ENCODE measurements around the gene SCP2. TPM values are rescaled to one million over a fixed set of nuclear protein-coding genes. Genes with fewer than 3 reads are reported as not detected.

SCP2 gene
- total RNA-seq, 1 experiment from 2014 or later, result 97.5 TPM

- DNase-seq (no peak), ATAC-seq (no peak)
- Histone ChIP-seq H3K9ac (ENCODE audit: low read length) (no peak overlapping the region), H3K9me2 (replicated peaks; ENCODE audit: low read length) (no peaks in the 10 kb centered on the region), H3K4me2 (ENCODE audit: low read length) (no peak overlapping the region), H3K4me3 (ENCODE audit: low read length) (no peak overlapping the region), H3K79me2 (ENCODE audit: low read length) (no peaks in the 10 kb centered on the region), H3K9me3 (ENCODE audit: low read length) (no peaks in the 10 kb centered on the region), H3K36me3 (ENCODE audit: low read depth, low read length) (no peaks in the 10 kb centered on the region), H4K20me1 (ENCODE audit: low read length) (no peaks in the 10 kb centered on the region), H3K27me3 (ENCODE audit: low read length) (no peaks in the 10 kb centered on the region), H2AFZ (ENCODE audit: low read length) (no peak overlapping the region), H3F3A (ENCODE audit: low read length, unreplicated experiment) (no peaks in the 10 kb centered on the region), H3K27ac (ENCODE audit: low read length) (no peak overlapping the region), H3K4me1 (ENCODE audit: insufficient read depth, low read length) (no peaks in the 10 kb centered on the region)
- ChIA-PET CTCF (no interaction called here), POLR2A (ENCODE audit: unreplicated experiment) (no interaction called here)
- BruUV-seq (replicated peaks), result no TSS peak
- intact Hi-C loops (cut with micrococcal nuclease), result no loop called here
- TF ChIP-seq EZH2phosphoT487 (IDR thresholded peaks at IDR 0.05; ENCODE audit: borderline replicate concordance, low read length) (no peak), CTCF (conservative IDR thresholded peaks at IDR 0.05; ENCODE audit: low read depth, low read length) (no peak), EZH2 (IDR thresholded peaks at IDR 0.05; ENCODE audit: low read length, unreplicated experiment) (no peak)
Observed at GRCh38 chr1:53078333-53079101, 151.4 kb downstream of the SCP2 start.

- H3F3A ChIP-seq (ENCODE audit: low read length, unreplicated experiment), result no peaks in the 10 kb centered on the region
- H3K9ac ChIP-seq (ENCODE audit: low read length), result no peak overlapping the region
- no peak for DNase-seq
- no peak for ATAC-seq
- H3K79me2 ChIP-seq (ENCODE audit: low read length), result no peaks in the 10 kb centered on the region
- peaks cover 5% of the 10 kb centered on the region for H3K4me1 ChIP-seq (ENCODE audit: insufficient read depth, low read length)
- H2AFZ ChIP-seq (ENCODE audit: low read length), result no peak overlapping the region
- ChIA-PET POLR2A (ENCODE audit: unreplicated experiment) (no interaction called here), CTCF (no interaction called here)
- intact Hi-C loops (cut with micrococcal nuclease), result no loop called here
- no peaks in the 10 kb centered on the region for H3K27me3 ChIP-seq (ENCODE audit: low read length)
- H3K9me2 ChIP-seq (replicated peaks; ENCODE audit: low read length), result no peaks in the 10 kb centered on the region
- H3K36me3 ChIP-seq (ENCODE audit: low read depth, low read length), result no peaks in the 10 kb centered on the region
- no peaks in the 10 kb centered on the region for H3K9me3 ChIP-seq (ENCODE audit: low read length)
- no peak overlapping the region for H3K4me3 ChIP-seq (ENCODE audit: low read length)
- no peak overlapping the region for H3K4me2 ChIP-seq (ENCODE audit: low read length)
- TF ChIP-seq EZH2 (IDR thresholded peaks at IDR 0.05; ENCODE audit: low read length, unreplicated experiment), result no peak
- TF ChIP-seq EZH2phosphoT487 (IDR thresholded peaks at IDR 0.05; ENCODE audit: borderline replicate concordance, low read length), result no peak
- no peak for TF ChIP-seq CTCF (conservative IDR thresholded peaks at IDR 0.05; ENCODE audit: low read depth, low read length)
- no TSS peak for BruUV-seq (replicated peaks)
- H4K20me1 ChIP-seq (ENCODE audit: low read length), result no peaks in the 10 kb centered on the region
- H3K27ac ChIP-seq (ENCODE audit: low read length), result no peak overlapping the region
Observed at GRCh38 chr1:53079251-53079650, 152.2 kb downstream of the SCP2 start.

- Histone ChIP-seq H3F3A (ENCODE audit: low read length, unreplicated experiment) (no peaks in the 10 kb centered on the region), H2AFZ (ENCODE audit: low read length) (no peak overlapping the region), H3K79me2 (ENCODE audit: low read length) (no peaks in the 10 kb centered on the region), H3K4me1 (ENCODE audit: insufficient read depth, low read length) (peaks cover 12% of the 10 kb centered on the region), H3K27ac (ENCODE audit: low read length) (no peak overlapping the region), H3K9me3 (ENCODE audit: low read length) (no peaks in the 10 kb centered on the region), H3K9me2 (replicated peaks; ENCODE audit: low read length) (no peaks in the 10 kb centered on the region), H3K27me3 (ENCODE audit: low read length) (no peaks in the 10 kb centered on the region), H3K4me3 (ENCODE audit: low read length) (no peak overlapping the region), H4K20me1 (ENCODE audit: low read length) (no peaks in the 10 kb centered on the region), H3K36me3 (ENCODE audit: low read depth, low read length) (no peaks in the 10 kb centered on the region), H3K4me2 (ENCODE audit: low read length) (no peak overlapping the region), H3K9ac (ENCODE audit: low read length) (no peak overlapping the region)
- no TSS peak for BruUV-seq (replicated peaks)
- TF ChIP-seq EZH2phosphoT487 (IDR thresholded peaks at IDR 0.05; ENCODE audit: borderline replicate concordance, low read length), result no peak
- no peak for TF ChIP-seq CTCF (conservative IDR thresholded peaks at IDR 0.05; ENCODE audit: low read depth, low read length)
- no peak for TF ChIP-seq EZH2 (IDR thresholded peaks at IDR 0.05; ENCODE audit: low read length, unreplicated experiment)
- POLR2A ChIA-PET (ENCODE audit: unreplicated experiment), result no interaction called here
- CTCF ChIA-PET, result no interaction called here
- DNase-seq, result no peak
- ATAC-seq, result no peak
- intact Hi-C loops (cut with micrococcal nuclease), result no loop called here
Observed at GRCh38 chr1:53080041-53080440, 153.0 kb downstream of the SCP2 start.

Measured in PC-3 (cell line).